ENCODE measurements around the gene HOXC11. TPM values are rescaled to one million over a fixed set of nuclear protein-coding genes. Genes with fewer than 3 reads are reported as not detected.

Gene HOXC11
- total and polyA plus RNA-seq, 4 donors = 0.38 to 4.1 TPM; not detected in 2

GRCh38 chr12:53998110-53998899 lies 25.4 kb downstream of the HOXC11 start:
- intact Hi-C loops (cut with DNase I) = no loop called here
- ATAC-seq (ENCODE audit: low FRiP score) (no peak), DNase-seq (no peak)
- Histone ChIP-seq H3K27ac (ENCODE audit: low read depth in 1 of 2, low read length in 2 of 2) (no peak overlapping the region), H3K9me3 (ENCODE audit: control insufficient read depth, low read length) (no peaks in the 10 kb centered on the region), H3K36me3 (ENCODE audit: control insufficient read depth in 1 of 2, insufficient read depth in 2 of 2, low read length in 1 of 2) (no peaks in the 10 kb centered on the region), H3K4me3 (ENCODE audit: low read length in 2 of 2) (no peak overlapping the region), H3K27me3 (ENCODE audit: control insufficient read depth in 1 of 2, insufficient read depth in 2 of 2, low read length in 1 of 2) (no peaks in the 10 kb centered on the region), H3K4me1 (ENCODE audit: control insufficient read depth in 1 of 2, insufficient read depth in 2 of 2, low read length in 2 of 2) (no peaks in the 10 kb centered on the region)
- 44 to 53% methylated on average over 11 of the region's 11 CpGs for WGBS, 2 donors

- Histone ChIP-seq H3K27ac (ENCODE audit: low read depth in 1 of 2, low read length in 2 of 2) (no peak overlapping the region), H3K4me3 (ENCODE audit: low read length in 2 of 2) (no peak overlapping the region), H3K4me1 (ENCODE audit: control insufficient read depth in 1 of 2, insufficient read depth in 2 of 2, low read length in 2 of 2) (no peaks in the 10 kb centered on the region), H3K9me3 (ENCODE audit: control insufficient read depth, low read length) (no peaks in the 10 kb centered on the region), H3K27me3 (ENCODE audit: control insufficient read depth in 1 of 2, insufficient read depth in 2 of 2, low read length in 1 of 2) (no peaks in the 10 kb centered on the region), H3K36me3 (ENCODE audit: control insufficient read depth in 1 of 2, insufficient read depth in 2 of 2, low read length in 1 of 2) (no peaks in the 10 kb centered on the region)
- intact Hi-C loops (cut with DNase I) = no loop called here
- 19% methylated on average over 13 of the region's 13 CpGs for WGBS, 2 donors
- DNase-seq (no peak), ATAC-seq (ENCODE audit: low FRiP score) (no peak)
These were observed 25.9 kb downstream of the HOXC11 start for GRCh38 chr12:53998900-53999236.

GRCh38 chr12:53999559-54000115 lies 26.7 kb downstream of the HOXC11 start:
- DNase-seq (peak; percentile 63 to 90), ATAC-seq (ENCODE audit: low FRiP score) (peak; percentile 55)
- intact Hi-C loops (cut with DNase I) = no loop called here
- no peaks in the 10 kb centered on the region for H3K36me3 ChIP-seq (ENCODE audit: control insufficient read depth in 1 of 2, insufficient read depth in 2 of 2, low read length in 1 of 2)
- H3K27ac ChIP-seq (ENCODE audit: low read depth in 1 of 2, low read length in 2 of 2) = no peak overlapping the region
- no peaks in the 10 kb centered on the region for H3K4me1 ChIP-seq (ENCODE audit: control insufficient read depth in 1 of 2, insufficient read depth in 2 of 2, low read length in 2 of 2)
- 3% methylated on average over 35 of the region's 35 CpGs for WGBS, 2 donors
- no peaks in the 10 kb centered on the region for H3K9me3 ChIP-seq (ENCODE audit: control insufficient read depth, low read length)
- H3K27me3 ChIP-seq (ENCODE audit: control insufficient read depth in 1 of 2, insufficient read depth in 2 of 2, low read length in 1 of 2) = no peaks in the 10 kb centered on the region
- peak overlapping the region; percentile 7 to 16 for H3K4me3 ChIP-seq (ENCODE audit: low read length in 2 of 2)

- ATAC-seq (ENCODE audit: low FRiP score) = peak; percentile 20
- intact Hi-C loops (cut with DNase I) = no loop called here
- Histone ChIP-seq H3K27ac (ENCODE audit: low read depth in 1 of 2, low read length in 2 of 2) (no peak within 1 kb of the TSS), H3K9me3 (ENCODE audit: control insufficient read depth, low read length) (no peaks in the 10 kb centered on the region), H3K36me3 (ENCODE audit: control insufficient read depth in 1 of 2, insufficient read depth in 2 of 2, low read length in 1 of 2) (no peaks in the 10 kb centered on the region), H3K27me3 (ENCODE audit: control insufficient read depth in 1 of 2, insufficient read depth in 2 of 2, low read length in 1 of 2) (no peaks in the 10 kb centered on the region), H3K4me3 (ENCODE audit: low read length in 2 of 2) (peak within 1 kb of the TSS; percentile 7 to 16), H3K4me1 (ENCODE audit: control insufficient read depth in 1 of 2, insufficient read depth in 2 of 2, low read length in 2 of 2) (no peaks in the 10 kb centered on the region)
- WGBS, 2 donors = 7% methylated on average over 82 to 87 of the region's 87 CpGs
- DNase-seq = peak; percentile 51 to 85
These were observed 27.5 kb downstream of the HOXC11 start, which contains the start of gene HOXC9 for GRCh38 chr12:54000116-54001114. TSS of gene HOXC9 (plus strand) at chr12:54000161. CDS start at chr12:54000189, 28 bp downstream.

GRCh38 chr12:54001283-54002187 lies 28.6 kb downstream of the HOXC11 start:
- Histone ChIP-seq H3K9me3 (ENCODE audit: control insufficient read depth, low read length) (no peaks in the 10 kb centered on the region), H3K4me1 (ENCODE audit: control insufficient read depth in 1 of 2, insufficient read depth in 2 of 2, low read length in 2 of 2) (no peaks in the 10 kb centered on the region), H3K36me3 (ENCODE audit: control insufficient read depth in 1 of 2, insufficient read depth in 2 of 2, low read length in 1 of 2) (no peaks in the 10 kb centered on the region), H3K4me3 (ENCODE audit: low read length in 2 of 2) (no peak overlapping the region), H3K27me3 (ENCODE audit: control insufficient read depth in 1 of 2, insufficient read depth in 2 of 2, low read length in 1 of 2) (no peaks in the 10 kb centered on the region), H3K27ac (ENCODE audit: low read depth in 1 of 2, low read length in 2 of 2) (no peak overlapping the region)
- WGBS, 2 donors = 74 to 76% methylated on average over 8 of the region's 8 CpGs
- intact Hi-C loops (cut with DNase I) = no loop called here
- DNase-seq (peak in 1 of 2 donors; percentile 20), ATAC-seq (ENCODE audit: low FRiP score) (no peak)

- intact Hi-C loops (cut with DNase I) = no loop called here
- no peak overlapping the region for H3K4me3 ChIP-seq (ENCODE audit: low read length in 2 of 2)
- H3K9me3 ChIP-seq (ENCODE audit: control insufficient read depth, low read length) = no peaks in the 10 kb centered on the region
- H3K27me3 ChIP-seq (ENCODE audit: control insufficient read depth in 1 of 2, insufficient read depth in 2 of 2, low read length in 1 of 2) = no peaks in the 10 kb centered on the region
- H3K36me3 ChIP-seq (ENCODE audit: control insufficient read depth in 1 of 2, insufficient read depth in 2 of 2, low read length in 1 of 2) = no peaks in the 10 kb centered on the region
- peak in 1 of 2 donors; percentile 32 for DNase-seq
- WGBS, 2 donors = 62 to 63% methylated on average over 19 of the region's 19 CpGs
- no peaks in the 10 kb centered on the region for H3K4me1 ChIP-seq (ENCODE audit: control insufficient read depth in 1 of 2, insufficient read depth in 2 of 2, low read length in 2 of 2)
- no peak overlapping the region for H3K27ac ChIP-seq (ENCODE audit: low read depth in 1 of 2, low read length in 2 of 2)
- no peak for ATAC-seq (ENCODE audit: low FRiP score)
These were observed 29.5 kb downstream of the HOXC11 start for GRCh38 chr12:54002278-54002914.

GRCh38 chr12:54002915-54003389 lies 30.0 kb downstream of the HOXC11 start:
- Histone ChIP-seq H3K4me3 (ENCODE audit: low read length in 2 of 2) (no peak overlapping the region), H3K36me3 (ENCODE audit: control insufficient read depth in 1 of 2, insufficient read depth in 2 of 2, low read length in 1 of 2) (no peaks in the 10 kb centered on the region), H3K4me1 (ENCODE audit: control insufficient read depth in 1 of 2, insufficient read depth in 2 of 2, low read length in 2 of 2) (no peaks in the 10 kb centered on the region), H3K9me3 (ENCODE audit: control insufficient read depth, low read length) (no peaks in the 10 kb centered on the region), H3K27ac (ENCODE audit: low read depth in 1 of 2, low read length in 2 of 2) (no peak overlapping the region), H3K27me3 (ENCODE audit: control insufficient read depth in 1 of 2, insufficient read depth in 2 of 2, low read length in 1 of 2) (no peaks in the 10 kb centered on the region)
- intact Hi-C loops (cut with DNase I) = no loop called here
- 70 to 81% methylated on average over 19 of the region's 19 CpGs for WGBS, 2 donors
- ATAC-seq (ENCODE audit: low FRiP score) (no peak), DNase-seq (peak in 1 of 2 donors; percentile 34)
